NB4 (cell line): ENCODE results near the gene PHACTR3.

Source experiments
- DNase-seq: peaks from one replicate; pipeline ENCODE4 v3.0.0; 2010; ENCODE audit warnings: low read depth
- H3K4me3 ChIP-seq: one replicate; pipeline ENCODE4 v1.5.1; 2011; ENCODE audit warnings: mild to moderate bottlenecking, low read depth, low read length, moderate library complexity
- CTCF ChIP-seq: IDR thresholded peaks from one replicate; pipeline ENCODE4 v1.5.1; 2012; ENCODE audit warnings: low read depth, low read length
- MAX ChIP-seq: IDR thresholded peaks from 2 replicates; pipeline ENCODE4 v1.6.1; 2011; ENCODE audit warnings: low read depth, low read length
- MYC ChIP-seq: IDR thresholded peaks from 2 replicates; pipeline ENCODE4 v1.6.1; 2011; ENCODE audit warnings: low read depth, low read length
- POLR2A ChIP-seq: IDR thresholded peaks from 2 replicates; pipeline ENCODE4 v1.6.1; 2011; ENCODE audit warnings: mild to moderate bottlenecking; ENCODE audit not compliant: insufficient read length; ENCODE audit errors: extremely low read depth

PHACTR3 gene

GRCh38 chr20:59808729-59809381 is 204.5 kb downstream of the PHACTR3 start:
- no peak overlapping the region for H3K4me3 ChIP-seq
- TF ChIP-seq CTCF (no peak), MAX (no peak), MYC (no peak), POLR2A (no peak)
- no peak for DNase-seq

GRCh38 chr20:59809630-59810448 is 205.5 kb downstream of the PHACTR3 start:
- no peak for DNase-seq
- TF ChIP-seq MAX (no peak), MYC (no peak), POLR2A (no peak), CTCF (no peak)
- H3K4me3 ChIP-seq, result no peak overlapping the region

GRCh38 chr20:59810449-59811187 is 206.3 kb downstream of the PHACTR3 start:
- no peak for TF ChIP-seq MYC
- no peak for TF ChIP-seq POLR2A
- no peak for TF ChIP-seq CTCF
- TF ChIP-seq MAX, result no peak
- no peak overlapping the region for H3K4me3 ChIP-seq
- DNase-seq, result no peak

GRCh38 chr20:59811681-59812171 is 207.4 kb downstream of the PHACTR3 start:
- no peak overlapping the region for H3K4me3 ChIP-seq
- no peak for DNase-seq
- TF ChIP-seq MAX, result no peak
- TF ChIP-seq CTCF, result no peak
- no peak for TF ChIP-seq MYC
- TF ChIP-seq POLR2A, result no peak

GRCh38 chr20:59812286-59813125 is 208.2 kb downstream of the PHACTR3 start:
- no peak overlapping the region for H3K4me3 ChIP-seq
- TF ChIP-seq CTCF, result no peak
- TF ChIP-seq POLR2A, result no peak
- TF ChIP-seq MAX, result no peak
- no peak for TF ChIP-seq MYC
- DNase-seq, result no peak
